NCI-H460 (cell line): ENCODE data around the gene CSTF1. TPM values are rescaled to one million over a fixed set of nuclear protein-coding genes. Genes with fewer than 3 reads are reported as not detected.

ENCODE experiments used
- DNase-seq: peaks from one replicate; pipeline ENCODE4 v3.0.0-alpha.2; 2016; ENCODE audit warnings: low read depth; ENCODE audit errors: extremely low read depth
- total RNA-seq: library from RNA; depleted of rRNA; stranded (reverse); fragments of >200 nt; shearing (Covaris generic); gene quantifications from 2 replicates; pipeline ENCODE4 v1.2.3, GENCODE V29; 2014; rRNA removed

Gene CSTF1
- total RNA-seq, 1 experiment from 2014 or later, result 60.9 TPM

DNA sequence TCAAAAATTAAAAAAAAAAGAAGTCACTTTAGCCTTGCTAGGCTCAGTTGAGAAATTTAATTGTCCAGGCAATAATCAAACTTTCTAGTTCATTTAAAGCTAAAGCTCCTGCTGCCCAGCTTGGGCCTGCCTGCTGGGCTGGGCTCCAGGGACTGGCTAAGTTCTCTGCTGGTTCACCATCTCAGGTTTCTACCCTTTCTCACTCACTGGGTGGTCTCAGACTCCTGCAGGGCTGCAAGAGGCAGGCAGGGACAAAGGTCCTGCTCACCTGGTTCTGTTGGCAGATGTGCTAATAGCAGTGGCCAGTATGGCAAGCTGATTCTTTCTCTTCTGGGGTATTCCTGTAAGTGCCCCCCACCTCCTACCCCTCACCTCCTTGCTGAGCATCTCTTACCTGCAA is 54.8 kb downstream of the CSTF1 start:
- no peak for DNase-seq

- DNase-seq, result no peak
These were observed 57.0 kb downstream of the CSTF1 start for GRCh38 chr20:56449459-56449858.

DNA sequence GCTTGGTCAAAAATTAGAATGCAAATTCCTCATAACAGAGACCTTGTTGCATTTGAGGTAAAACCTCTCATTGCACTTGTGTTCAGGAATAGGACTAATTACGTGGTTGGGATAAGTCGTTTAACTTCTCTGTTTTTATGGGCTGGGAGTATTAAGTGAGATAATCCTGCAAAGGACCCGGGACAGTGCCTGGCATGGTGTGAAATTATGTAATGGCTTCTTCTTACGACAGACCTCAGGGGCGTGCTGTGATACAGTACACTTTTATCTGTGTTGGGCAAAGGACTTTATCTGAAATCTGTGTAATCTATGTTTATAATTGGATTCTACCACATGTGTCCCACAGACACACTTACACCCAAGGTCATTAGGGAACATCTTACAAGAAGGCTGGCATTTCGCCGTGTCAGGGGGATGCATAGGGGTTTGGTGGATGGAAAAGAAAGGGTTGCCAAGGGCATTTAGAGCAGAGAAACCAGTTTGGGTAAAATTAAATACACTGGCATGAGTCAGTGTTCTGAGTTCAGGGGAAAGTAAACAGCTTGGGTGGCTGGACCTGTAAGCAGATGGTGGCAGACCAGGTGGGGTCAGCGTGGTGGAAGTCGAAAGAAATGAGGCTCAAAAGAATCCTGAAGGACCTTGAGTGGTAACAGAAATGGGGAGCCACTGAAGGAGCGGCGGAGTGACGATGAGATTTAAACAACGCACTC is 58.8 kb downstream of the CSTF1 start:
- no peak for DNase-seq

GRCh38 chr20:56453352-56453751 is 60.9 kb downstream of the CSTF1 start:
- no peak for DNase-seq

DNA sequence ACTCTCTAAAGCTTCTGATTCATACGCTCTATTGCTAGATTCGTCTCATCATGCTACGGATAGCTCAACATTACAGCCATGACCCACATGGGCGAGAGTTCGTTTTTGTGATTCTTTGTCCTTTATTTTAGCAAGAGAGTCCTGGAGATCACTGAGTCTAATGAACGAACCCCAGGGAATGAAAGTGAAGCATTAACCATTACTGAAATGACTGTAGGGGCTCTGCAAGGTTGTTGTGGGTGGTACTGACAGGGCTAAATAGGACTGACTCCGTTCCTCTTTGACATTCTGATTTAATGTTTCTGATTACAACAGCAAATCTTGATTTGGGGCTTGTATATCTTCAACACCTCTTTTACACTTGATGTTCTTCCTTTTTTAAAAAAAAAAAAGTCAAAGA is 62.3 kb downstream of the CSTF1 start:
- DNase-seq, result no peak

Other genes with a start within 250 kb of the CSTF1 start
- not detected in 2 replicates for gene MC3R, start 143.9 kb upstream of the CSTF1 start, total RNA-seq
- 85.4 and 94.1 TPM in 2 replicates for gene FAM210B, start 33.7 kb upstream of the CSTF1 start, total RNA-seq
- 176 and 178 TPM in 2 replicates for gene AURKA, start 430 bp upstream of the CSTF1 start, total RNA-seq
- 0.05 TPM in 1 of 2 replicates, not detected in the other for gene CASS4, start 19.6 kb downstream of the CSTF1 start, total RNA-seq
- gene RTF2, start 76.0 kb downstream of the CSTF1 start, total RNA-seq, result 79.5 and 80.0 TPM in 2 replicates
- 0.17 and 0.29 TPM in 2 replicates for gene FAM209A, start 132.1 kb downstream of the CSTF1 start, total RNA-seq
- not detected in 2 replicates for gene FAM209B, start 140.6 kb downstream of the CSTF1 start, total RNA-seq
- gene TFAP2C, start 236.7 kb downstream of the CSTF1 start, total RNA-seq, result 11.3 and 11.8 TPM in 2 replicates